NCI-H1105 treated with DMSO at 0.1 percent for 48 hours (cell line): ENCODE results near the gene C1RL.

Experiments
- DNase-seq: peaks from one replicate; lab custom pipeline; 2025; lab: John Stamatoyannopoulos, UW

C1RL gene, protein sequence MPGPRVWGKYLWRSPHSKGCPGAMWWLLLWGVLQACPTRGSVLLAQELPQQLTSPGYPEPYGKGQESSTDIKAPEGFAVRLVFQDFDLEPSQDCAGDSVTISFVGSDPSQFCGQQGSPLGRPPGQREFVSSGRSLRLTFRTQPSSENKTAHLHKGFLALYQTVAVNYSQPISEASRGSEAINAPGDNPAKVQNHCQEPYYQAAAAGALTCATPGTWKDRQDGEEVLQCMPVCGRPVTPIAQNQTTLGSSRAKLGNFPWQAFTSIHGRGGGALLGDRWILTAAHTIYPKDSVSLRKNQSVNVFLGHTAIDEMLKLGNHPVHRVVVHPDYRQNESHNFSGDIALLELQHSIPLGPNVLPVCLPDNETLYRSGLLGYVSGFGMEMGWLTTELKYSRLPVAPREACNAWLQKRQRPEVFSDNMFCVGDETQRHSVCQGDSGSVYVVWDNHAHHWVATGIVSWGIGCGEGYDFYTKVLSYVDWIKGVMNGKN

DNA sequence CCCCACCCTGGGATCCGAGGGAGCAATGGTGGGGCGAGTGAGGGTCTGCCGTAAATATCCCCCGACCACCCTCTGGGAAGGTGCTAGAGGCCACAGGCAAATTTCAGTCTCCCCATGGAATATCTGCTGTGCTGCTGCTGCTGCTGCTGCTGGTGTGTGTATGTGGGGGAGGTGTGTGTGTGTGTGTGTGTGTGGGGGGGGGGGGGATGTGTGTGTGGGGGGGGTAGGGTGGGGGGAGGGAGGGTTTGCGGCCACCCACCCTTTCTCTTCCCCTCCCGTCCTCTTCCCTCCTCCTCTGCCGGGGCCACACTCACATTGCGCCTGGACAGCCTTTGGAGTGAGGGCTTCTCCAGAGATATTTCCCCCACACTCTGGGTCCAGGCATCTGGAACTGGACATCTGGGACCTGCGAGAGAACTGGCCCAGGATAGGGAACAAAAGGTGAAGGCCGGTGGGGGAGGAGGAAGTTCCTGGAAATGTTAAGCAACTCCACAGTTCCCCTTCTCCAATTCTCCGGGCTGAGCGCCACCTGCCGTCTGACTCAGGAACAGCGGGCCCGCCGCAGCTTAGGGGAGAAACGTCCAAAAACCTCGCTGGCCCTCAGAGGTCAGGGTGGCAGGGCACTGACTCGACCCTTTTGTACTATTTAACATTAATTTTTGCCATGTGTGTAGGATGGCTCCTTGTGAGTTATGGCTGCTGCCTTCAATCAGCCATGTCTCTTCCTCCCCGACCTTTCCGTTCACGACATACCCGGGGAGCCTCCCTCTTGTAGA lies at the start of gene C1RL:
C1RL (minus strand) TSS at position 419 of the 776 bp plus-strand sequence; CDS start at position 385, 34 bp downstream.
- DNase-seq = peak; percentile 79

GRCh38 chr12:7157391-7157790 lies 48.4 kb upstream of the C1RL start:
- no peak for DNase-seq

DNA sequence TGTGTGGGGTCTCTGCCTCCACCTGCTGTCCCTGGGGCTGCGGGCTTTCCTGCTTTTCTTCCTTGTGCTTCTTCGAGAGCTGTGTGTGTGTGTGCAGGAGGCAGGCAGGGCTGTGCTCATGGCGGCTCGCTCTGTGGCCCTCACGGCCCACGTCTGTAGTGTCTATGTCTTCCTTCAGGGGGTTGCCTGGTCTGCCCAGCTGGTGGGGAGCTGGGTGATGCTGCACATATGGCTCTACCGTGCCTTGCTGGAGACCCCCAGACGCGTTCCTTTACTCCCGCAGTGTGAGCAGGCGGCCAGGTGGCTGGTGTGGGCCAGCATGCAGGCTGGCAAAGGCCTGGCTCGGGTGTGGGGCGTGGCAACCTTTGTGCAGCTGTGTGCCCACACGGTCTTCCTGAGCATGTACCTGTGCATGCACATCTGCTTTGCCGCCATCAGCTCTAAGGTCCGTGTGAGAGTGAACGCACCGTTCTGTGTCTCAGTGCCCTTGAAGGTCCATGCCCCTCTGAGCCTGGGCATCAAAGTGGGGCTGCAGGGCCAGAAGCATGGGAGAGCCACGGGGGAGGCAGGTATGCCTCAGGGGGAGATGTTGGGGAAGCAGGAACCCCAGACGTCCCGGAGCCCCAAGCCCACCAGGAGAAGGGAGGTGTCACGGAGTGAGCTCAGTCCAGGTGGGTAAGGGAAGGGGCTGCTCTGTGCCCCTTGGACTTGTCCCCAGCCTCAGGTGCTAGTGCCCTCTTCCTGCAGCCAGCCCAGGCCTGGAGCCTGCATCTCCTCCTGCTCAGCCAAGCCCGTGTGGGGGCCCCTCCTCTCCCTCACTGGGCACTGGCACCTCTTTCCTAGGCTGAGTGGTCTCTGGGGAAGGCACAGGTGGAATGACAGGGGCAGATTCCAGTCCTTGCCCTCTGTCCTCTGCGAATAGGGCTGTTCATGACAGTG lies 47.5 kb upstream of the C1RL start:
- no peak for DNase-seq

DNA sequence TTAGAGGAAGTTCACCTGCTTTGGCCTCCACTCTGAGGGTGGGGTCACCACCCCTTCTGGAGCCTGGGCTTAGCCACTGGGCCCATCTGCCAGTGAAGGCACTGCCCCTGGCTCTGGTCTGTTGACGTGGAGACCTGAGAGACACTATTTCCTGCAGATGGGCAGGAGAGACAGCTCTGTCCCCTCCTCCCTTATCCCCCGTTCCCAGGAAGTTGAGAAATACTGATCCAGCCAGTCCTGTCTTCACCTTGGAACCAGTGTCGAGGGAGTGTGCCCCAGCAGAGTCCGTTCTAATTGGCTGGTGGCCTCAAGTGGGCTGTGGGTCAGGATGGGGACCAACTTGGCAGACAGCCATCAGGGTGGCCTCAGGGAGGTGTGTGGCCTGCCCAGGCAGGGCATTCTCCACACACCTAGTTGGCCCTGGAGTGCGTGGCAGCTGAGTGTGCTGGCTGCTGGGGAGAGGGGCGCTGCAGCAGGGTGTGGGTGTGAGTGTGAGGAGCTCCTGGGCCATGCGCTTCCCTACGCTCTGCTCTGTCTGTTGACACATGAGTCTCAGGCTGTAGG lies 46.5 kb upstream of the C1RL start:
- DNase-seq = peak; percentile 80

DNA sequence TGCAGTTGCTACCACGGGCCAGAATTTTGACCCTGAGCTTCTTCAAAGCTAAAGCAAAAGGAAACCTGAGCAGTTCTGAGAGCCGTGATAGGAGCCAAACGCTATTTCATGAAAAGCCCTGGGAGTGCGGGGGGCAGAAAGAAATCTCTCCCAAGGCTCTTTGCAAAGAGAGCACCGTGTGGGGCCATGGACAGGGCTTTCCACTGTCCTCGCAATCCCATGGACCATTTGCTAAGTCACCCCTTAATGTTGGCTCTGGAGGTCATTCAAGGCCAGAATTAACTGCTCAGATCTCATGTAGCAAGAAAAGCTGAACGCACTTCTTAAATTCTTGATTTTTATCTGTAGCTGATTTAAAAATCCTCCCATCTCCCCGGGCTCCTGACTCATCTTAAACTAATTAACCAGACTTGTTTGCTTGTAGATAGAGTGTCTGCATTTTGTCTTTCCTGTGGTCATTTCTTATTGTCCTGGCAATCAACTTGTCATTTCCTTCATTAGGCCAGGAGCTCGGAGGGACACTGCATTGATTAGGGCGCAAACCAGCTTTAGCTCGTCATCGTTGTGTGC lies 46.0 kb upstream of the C1RL start:
- no peak for DNase-seq

DNA sequence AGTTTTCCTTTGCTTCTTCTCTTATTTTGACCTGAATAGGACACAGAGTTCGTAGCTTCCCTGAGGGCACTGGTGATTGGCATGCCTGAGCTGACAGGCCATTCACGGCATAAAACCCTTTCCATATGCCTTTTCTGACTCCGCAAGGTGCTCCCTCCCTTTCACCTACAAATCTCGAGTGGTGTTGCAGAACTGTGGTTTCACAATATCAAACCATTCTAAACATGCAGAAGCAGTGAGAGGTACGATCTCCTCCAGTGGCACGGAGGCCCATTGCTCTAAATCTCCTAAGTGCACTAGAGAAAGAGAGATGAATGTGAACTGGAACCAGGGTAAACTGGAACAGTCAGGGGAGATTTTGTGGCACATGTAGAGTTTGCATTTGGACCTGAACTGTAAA lies 45.0 kb upstream of the C1RL start:
- no peak for DNase-seq

DNA sequence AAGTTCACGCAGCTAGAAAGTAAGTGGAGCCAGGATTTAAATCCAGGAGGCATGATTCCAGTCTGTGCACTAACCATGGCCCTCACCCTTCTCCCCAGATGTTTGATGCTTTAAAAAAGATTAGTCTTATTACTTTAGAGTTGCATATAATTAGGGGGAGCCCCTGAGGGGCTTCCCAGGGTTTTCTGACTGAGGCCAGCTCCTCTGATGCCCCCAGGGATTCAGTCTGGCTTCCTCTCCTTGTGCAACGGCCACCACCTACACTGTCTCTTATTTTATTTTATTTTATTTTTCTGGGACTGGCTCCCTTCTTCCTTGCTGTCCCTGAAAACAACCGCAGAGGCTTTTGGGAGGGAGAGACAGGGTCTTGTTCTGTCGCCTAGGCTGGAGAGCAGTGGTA lies 43.8 kb upstream of the C1RL start:
- no peak for DNase-seq

- no peak for DNase-seq
Measured at GRCh38 chr12:7151532-7151931, 42.5 kb upstream of the C1RL start.

DNA sequence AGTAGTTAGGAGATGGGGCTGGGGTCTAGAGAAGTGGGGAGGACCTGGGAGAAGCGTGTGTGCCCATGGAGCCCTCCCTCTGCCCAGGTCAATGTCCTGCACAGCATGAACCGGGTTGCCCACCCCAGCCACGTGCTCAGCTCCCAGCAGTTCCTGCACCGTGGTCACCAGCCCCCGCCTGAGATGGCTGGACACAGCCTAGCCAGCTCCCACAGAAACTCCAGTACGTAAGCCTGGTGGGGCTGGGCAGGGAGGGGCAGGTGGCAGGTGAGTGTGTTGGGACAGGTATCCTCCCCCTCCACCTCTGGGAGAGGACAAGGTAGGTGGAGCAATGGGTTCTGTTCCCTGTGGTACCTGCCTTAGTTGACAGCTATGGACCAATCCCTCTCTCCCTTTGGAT lies 41.8 kb upstream of the C1RL start:
- no peak for DNase-seq

GRCh38 chr12:7150356-7150755 lies 41.3 kb upstream of the C1RL start:
- DNase-seq = no peak

- no peak for DNase-seq
Measured at GRCh38 chr12:7146906-7147305, 37.9 kb upstream of the C1RL start.

DNA sequence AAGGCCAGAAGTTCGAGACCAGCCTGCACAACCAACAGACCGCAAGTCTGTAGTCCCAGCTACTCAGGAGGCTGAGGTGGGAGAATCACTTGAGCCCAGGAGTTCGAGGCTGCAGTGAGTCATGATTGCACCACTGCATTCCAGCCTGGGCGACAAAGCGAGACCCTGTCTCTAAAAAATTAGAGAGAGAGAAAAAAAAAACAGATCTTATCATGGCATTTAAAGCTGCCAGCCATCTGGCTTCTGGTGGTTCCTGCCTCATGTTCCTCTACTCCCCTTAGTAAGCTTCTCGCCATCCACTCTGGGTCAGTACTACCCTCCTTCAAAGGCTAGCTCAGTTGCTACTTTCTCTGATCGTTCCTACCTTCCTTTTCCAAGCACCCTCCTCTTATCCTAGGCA lies 37.2 kb upstream of the C1RL start:
- no peak for DNase-seq

GRCh38 chr12:7145671-7146070 lies 36.7 kb upstream of the C1RL start:
- DNase-seq = no peak

DNA sequence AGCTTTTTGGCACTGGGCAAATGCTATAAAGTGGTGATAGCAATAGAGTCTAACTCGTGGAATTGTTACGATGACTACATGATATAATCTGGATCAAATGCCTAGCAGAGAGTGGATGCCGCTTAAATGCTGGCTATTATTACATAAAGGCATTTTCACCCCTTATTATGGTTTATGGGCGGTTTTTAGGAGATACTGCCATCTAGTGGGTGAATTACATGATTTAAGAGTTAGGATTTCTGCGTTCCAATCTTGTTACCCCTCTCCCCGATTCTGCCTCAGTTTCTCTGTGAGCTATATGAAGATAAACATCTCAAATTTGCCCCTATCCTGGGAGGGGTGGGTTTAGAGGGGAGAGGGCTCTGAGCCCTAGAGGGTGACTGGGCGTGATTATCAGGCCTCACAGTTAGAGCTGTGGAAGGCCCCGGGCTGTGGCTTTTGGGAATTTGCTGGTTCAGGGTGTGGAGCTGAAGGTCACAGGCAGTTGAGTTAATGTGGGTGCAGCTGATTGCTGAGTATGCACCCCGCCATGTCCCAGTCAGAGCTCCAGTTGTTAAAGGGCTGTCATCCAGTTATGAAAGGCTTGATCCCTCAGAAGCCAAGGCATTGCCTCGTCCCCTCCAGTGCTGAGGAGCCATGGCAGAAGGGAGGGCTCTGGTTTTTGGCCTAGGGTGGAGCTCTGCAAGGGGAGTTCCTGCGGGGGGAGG lies 35.6 kb upstream of the C1RL start:
- peak; percentile 42 for DNase-seq

GRCh38 chr12:7143564-7143963 lies 34.5 kb upstream of the C1RL start:
- DNase-seq = no peak

GRCh38 chr12:7142809-7143465 lies 33.9 kb upstream of the C1RL start:
- no peak for DNase-seq

DNA sequence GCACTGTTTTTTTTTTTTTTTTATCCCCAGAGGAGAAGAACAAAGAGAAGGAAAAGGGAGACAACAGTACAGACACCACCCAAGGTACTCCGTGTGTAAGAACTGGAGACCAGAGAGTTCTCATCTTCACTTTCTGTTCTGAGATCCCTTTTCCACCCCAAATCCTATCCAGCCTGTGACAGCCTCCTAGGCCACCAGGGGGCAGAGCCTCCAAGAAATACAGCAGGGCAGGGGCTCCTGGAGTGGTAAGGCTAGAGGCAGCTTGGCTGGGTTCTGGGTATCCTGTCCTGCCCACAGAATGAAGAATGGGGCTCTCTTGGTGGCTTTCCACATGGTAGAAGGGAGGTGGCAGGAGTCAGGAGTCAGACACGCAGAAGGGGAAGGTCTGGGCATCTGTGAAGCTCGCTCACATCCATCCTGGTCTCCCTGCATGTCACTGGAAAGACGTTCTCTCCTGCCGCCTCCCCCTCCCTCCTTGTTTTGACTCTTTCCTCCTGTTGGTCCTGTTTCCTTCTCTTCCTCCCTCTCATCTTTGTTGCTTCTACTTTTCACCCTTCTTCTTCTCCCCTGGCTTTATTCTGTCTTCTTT lies 33.1 kb upstream of the C1RL start:
- peak; percentile 41 for DNase-seq

DNA sequence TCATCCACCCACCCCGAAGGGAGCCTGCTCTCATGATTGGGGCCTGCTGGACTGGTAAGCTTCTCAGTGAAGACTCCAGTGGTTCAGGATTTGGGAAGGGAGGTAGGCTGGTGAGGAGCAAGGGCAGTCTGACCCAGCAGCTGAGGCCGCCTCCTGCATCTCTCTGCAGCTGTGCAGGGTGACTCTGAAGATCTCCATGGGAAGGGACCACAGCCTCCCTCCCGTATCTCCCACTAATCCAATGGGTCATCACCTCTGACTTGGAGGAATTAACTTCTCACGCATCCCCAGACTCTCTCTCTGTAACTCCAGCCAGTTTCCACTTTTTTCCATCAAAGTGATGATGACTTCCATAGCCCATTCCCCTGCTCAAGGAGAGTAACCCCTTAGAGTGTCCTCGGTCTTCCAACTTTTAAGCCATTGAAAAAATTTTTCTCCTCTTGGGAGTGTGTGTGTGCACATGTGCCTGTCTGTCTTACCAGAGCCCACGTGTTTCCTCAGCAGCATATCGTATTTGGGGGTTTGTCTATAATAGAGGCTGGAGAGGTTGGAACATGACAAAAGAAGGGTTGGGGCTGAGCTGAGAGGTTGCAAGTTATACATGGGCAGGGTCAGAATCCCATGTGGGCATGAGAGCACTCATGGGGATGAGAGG lies 32.5 kb upstream of the C1RL start:
- DNase-seq = no peak

- DNase-seq = no peak
Measured at GRCh38 chr12:7139200-7139599, 30.2 kb upstream of the C1RL start.
